ENCODE measurements around the gene GSTP1.

DNA sequence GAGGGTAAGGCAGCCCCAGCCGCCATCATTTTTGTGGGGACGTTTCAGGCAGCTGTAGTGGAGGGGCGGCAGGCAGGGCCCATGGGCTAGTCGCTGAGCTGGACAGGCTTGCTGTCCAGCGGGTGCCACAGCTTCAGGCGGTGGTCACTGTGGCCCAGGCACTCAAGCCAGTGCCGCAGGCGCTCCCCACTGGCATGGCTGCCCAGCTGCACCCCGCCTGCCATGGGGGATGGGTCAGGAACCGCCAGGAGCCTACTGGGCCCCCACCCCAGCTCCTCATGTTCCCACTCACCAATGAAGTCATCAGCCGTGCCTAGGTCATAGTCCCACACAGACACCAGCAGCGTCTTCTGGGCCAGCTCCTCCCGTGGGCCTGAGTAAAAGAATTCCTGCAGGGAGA is 29.1 kb downstream of the GSTP1 start:
- TF ChIP-seq CTCF (IDR thresholded peaks at IDR 0.05; ENCODE audit: low read depth, low read length, poor library complexity, severe bottlenecking) = no peak
- TF ChIP-seq EZH2phosphoT487 (IDR thresholded peaks at IDR 0.05; ENCODE audit: borderline replicate concordance, low read length) = no peak
